HEK293 (cell line): Measurements from ENCODE around the gene C16orf95.

Source experiments
- CTCF ChIA-PET: fragments of 350-600 bp; formaldehyde crosslinking; extraction: SDS; loops from one replicate; lab custom pipeline; 2021; ENCODE audit warnings: antibody characterized with exemption; lab: Yijun Ruan, JAX
- POLR2A ChIA-PET: fragments of 300-600 bp; formaldehyde crosslinking; extraction: SDS; loops from one replicate; lab custom pipeline; 2020; ENCODE audit warnings: antibody characterized with exemption, inconsistent platforms; lab: Yijun Ruan, JAX
- H3K27ac ChIP-seq: fragments of 200-500 bp; sonication (Bioruptor generic); 2 replicates; pipeline ENCODE4 v1.5.1; 2014; ENCODE audit warnings: low read depth, low read length, control low read depth, inconsistent platforms; ENCODE audit errors: extremely low read depth
- H3K36me3 ChIP-seq, 2 experiments: fragments of 200-500 bp in 1 of 2; sonication (Bioruptor generic) in 1 of 2; 1 replicate in 1 of 2; 2 replicates in 1 of 2; pipeline ENCODE4 v1.5.1; 2014 to 2017; ENCODE audit warnings: inconsistent platforms in 2 of 2, low read length in 2 of 2; ENCODE audit not compliant: control insufficient read depth in 2 of 2, insufficient read depth in 1 of 2
- H3K4me1 ChIP-seq: fragments of 200-500 bp; sonication (Bioruptor generic); 2 replicates; pipeline ENCODE4 v1.5.1; 2014; ENCODE audit warnings: mild to moderate bottlenecking, low read length, inconsistent platforms; ENCODE audit not compliant: control insufficient read depth, insufficient read depth
- H3K4me3 ChIP-seq: 2 replicates; pipeline ENCODE4 v1.5.1; 2011; ENCODE audit warnings: low read depth, mild to moderate bottlenecking, control low read depth, low read length, moderate library complexity
- H3K9me3 ChIP-seq: fragments of 200-500 bp; sonication (Bioruptor generic); 2 replicates; pipeline ENCODE4 v1.5.1; 2014; ENCODE audit warnings: low read depth, low read length, inconsistent platforms; ENCODE audit not compliant: control insufficient read depth, insufficient read depth
- FEZF1 ChIP-seq: fragments of 450-650 bp; formaldehyde crosslinking; IDR thresholded peaks from 2 replicates; pipeline ENCODE4 v1.5.1; 2016; ENCODE audit warnings: missing biosample characterization, missing genetic modification characterization
- GLIS2 ChIP-seq: fragments of 450-650 bp; formaldehyde crosslinking; IDR thresholded peaks from 2 replicates; pipeline ENCODE4 v1.5.1; 2016; ENCODE audit warnings: missing biosample characterization, missing genetic modification characterization
- KLF9 ChIP-seq: fragments of 450-650 bp; formaldehyde crosslinking; IDR thresholded peaks from 2 replicates; pipeline ENCODE4 v1.5.1; 2016; ENCODE audit warnings: missing biosample characterization, missing genetic modification characterization, low read depth
- ZFHX2 ChIP-seq: fragments of 450-650 bp; formaldehyde crosslinking; conservative IDR thresholded peaks from 2 replicates; pipeline ENCODE4 v1.5.1; 2016; ENCODE audit warnings: missing biosample characterization, missing genetic modification characterization
- ZFP37 ChIP-seq: fragments of 450-650 bp; formaldehyde crosslinking; IDR thresholded peaks from 2 replicates; pipeline ENCODE4 v1.5.1; 2016; ENCODE audit warnings: missing biosample characterization, missing genetic modification characterization
- ZNF121 ChIP-seq: fragments of 450-650 bp; formaldehyde crosslinking; IDR thresholded peaks from 2 replicates; pipeline ENCODE4 v1.5.1; 2016; ENCODE audit warnings: missing biosample characterization, missing genetic modification characterization
- ZNF211 ChIP-seq: fragments of 450-650 bp; formaldehyde crosslinking; IDR thresholded peaks from 2 replicates; pipeline ENCODE4 v1.5.1; 2016; ENCODE audit warnings: low read depth, missing biosample characterization, missing genetic modification characterization
- ZNF48 ChIP-seq: fragments of 450-650 bp; formaldehyde crosslinking; IDR thresholded peaks from 2 replicates; pipeline ENCODE4 v1.5.1; 2016; ENCODE audit warnings: missing biosample characterization, missing genetic modification characterization
- ZNF596 ChIP-seq: fragments of 450-650 bp; IDR thresholded peaks from 2 replicates; pipeline ENCODE4 v1.5.0; 2018; ENCODE audit warnings: missing biosample characterization, mild to moderate bottlenecking, missing genetic modification characterization, moderate library complexity
- ZSCAN30 ChIP-seq: fragments of 450-650 bp; IDR thresholded peaks from 2 replicates; pipeline ENCODE4 v1.5.1; 2018; ENCODE audit warnings: missing biosample characterization, mild to moderate bottlenecking, missing genetic modification characterization, moderate library complexity
- TF ChIP-seq, protein P1 (sequence below): fragments of 450-650 bp; formaldehyde crosslinking; conservative IDR thresholded peaks from 2 replicates; pipeline ENCODE4 v1.5.1; 2016; ENCODE audit warnings: low read depth, missing biosample characterization, missing genetic modification characterization
- TF ChIP-seq, protein P2 (sequence below): fragments of 450-650 bp; IDR thresholded peaks from 2 replicates; pipeline ENCODE4 v1.5.1; 2018; ENCODE audit warnings: missing biosample characterization, missing genetic modification characterization
- TF ChIP-seq, protein P3 (sequence below): fragments of 450-650 bp; formaldehyde crosslinking; IDR thresholded peaks from 2 replicates; pipeline ENCODE4 v1.5.1; 2017; ENCODE audit warnings: missing biosample characterization, missing genetic modification characterization
- TF ChIP-seq, protein P4 (sequence below): fragments of 450-650 bp; formaldehyde crosslinking; optimal IDR thresholded peaks from 2 replicates; pipeline ENCODE3; 2016; ENCODE audit warnings: missing biosample characterization, mild to moderate bottlenecking, missing genetic modification characterization

Gene C16orf95

DNA sequence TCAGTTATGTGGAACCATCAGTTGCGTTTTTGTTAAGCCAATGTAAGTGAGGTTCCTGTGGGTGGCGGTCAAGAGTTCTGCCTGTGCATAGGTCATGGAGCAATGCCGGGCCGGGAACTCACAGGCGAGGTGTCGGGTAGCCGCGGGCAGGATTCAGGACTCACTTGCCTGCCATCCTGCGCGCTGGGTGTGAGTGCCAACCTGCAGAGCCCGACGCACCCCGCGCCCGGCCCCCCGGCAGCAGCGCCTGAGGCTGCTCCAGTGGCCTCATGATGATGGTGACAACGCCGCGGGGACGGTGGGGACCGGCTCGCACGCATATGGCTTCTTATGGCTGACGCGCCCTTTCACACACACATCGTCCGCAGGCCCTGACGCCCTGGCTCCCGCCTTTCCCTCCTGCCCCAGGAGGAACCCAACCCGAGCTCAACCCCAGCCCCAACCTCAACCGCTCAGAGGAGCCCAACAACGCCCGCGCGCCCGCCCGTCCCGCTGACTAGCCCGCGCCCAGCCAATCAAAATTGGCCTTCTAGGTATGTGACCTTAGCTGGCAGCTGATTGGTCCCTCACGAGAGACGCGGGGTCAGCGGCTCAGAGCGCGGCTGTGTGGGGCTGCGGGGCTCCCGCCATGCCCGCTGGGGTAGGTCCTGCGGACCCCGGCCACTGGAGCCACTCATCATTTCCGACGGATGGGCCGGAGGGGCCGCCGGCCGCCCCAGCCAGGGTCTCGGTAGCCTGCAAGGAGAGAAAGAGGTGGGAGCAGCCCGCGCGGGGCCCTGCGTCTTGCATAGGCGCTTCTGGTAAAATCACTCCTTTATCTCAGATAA is at the start of gene C16orf95 (continued):
- TF ChIP-seq ZSCAN30 (tag by site-specific recombination), result peak; percentile 93

DNA sequence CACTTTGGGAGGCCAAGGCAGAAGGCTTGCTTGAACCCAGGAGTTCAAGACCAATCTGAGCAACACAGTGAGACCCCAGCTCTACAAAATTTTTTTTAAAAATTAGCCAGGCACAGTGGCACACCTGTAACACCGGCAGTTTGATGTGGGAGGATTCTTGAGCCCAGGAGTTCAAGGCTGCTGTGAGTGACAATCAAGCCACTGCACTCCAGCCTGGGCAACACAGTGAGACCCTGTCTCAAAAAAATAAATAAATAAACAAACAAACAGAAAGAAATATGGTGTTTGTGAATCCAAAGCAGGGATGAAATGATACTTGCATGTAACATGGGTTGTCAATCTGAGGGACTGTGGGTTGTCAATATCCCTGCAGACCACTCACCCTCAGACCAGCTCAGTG is 49.7 kb upstream of the C16orf95 start:
- no peak overlapping the region for H3K4me3 ChIP-seq
- TF ChIP-seq FEZF1 (tag by site-specific recombination) (no peak), ZNF48 (no peak), ZNF121 (tag by site-specific recombination) (peak; percentile 81)
- TF ChIP-seq, protein P1, sequence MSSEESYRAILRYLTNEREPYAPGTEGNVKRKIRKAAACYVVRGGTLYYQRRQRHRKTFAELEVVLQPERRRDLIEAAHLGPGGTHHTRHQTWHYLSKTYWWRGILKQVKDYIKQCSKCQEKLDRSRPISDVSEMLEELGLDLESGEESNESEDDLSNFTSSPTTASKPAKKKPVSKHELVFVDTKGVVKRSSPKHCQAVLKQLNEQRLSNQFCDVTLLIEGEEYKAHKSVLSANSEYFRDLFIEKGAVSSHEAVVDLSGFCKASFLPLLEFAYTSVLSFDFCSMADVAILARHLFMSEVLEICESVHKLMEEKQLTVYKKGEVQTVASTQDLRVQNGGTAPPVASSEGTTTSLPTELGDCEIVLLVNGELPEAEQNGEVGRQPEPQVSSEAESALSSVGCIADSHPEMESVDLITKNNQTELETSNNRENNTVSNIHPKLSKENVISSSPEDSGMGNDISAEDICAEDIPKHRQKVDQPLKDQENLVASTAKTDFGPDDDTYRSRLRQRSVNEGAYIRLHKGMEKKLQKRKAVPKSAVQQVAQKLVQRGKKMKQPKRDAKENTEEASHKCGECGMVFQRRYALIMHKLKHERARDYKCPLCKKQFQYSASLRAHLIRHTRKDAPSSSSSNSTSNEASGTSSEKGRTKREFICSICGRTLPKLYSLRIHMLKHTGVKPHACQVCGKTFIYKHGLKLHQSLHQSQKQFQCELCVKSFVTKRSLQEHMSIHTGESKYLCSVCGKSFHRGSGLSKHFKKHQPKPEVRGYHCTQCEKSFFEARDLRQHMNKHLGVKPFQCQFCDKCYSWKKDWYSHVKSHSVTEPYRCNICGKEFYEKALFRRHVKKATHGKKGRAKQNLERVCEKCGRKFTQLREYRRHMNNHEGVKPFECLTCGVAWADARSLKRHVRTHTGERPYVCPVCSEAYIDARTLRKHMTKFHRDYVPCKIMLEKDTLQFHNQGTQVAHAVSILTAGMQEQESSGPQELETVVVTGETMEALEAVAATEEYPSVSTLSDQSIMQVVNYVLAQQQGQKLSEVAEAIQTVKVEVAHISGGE (tag by site-specific recombination), result no peak
- TF ChIP-seq, all 188 proteins: peak for 1
- Histone ChIP-seq H3K36me3 (peaks cover 0 to 5% of the 10 kb centered on the region in 2 experiments; a peak in 1 of 3 replicates), H3K27ac (no peak overlapping the region), H3K4me1 (peaks cover 8% of the 10 kb centered on the region; the same call in 1 of the 2 replicates), H3K9me3 (no peaks in the 10 kb centered on the region)
- CTCF ChIA-PET, result no interaction called here
- POLR2A ChIA-PET, result no interaction called here

DNA sequence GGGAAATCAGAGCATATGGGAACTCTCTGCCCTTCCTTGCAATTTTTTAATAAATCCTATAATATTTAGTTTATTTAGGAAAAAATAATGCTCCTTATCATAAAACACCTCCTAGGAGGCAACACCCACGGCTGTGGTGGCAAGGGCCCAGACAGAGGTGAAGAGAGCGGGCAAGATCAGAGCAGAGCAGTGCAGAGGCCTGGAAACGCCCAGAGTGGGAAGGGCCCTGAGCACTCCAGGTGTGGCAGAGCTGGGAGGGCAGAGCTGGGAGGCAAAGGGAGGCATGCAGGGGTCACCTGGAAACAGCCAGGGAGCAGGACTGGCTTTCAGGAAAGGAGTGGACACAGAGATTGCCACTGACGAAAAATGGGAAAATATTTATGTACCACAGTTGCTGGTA is 49.1 kb upstream of the C16orf95 start:
- H3K27ac ChIP-seq, result no peak overlapping the region
- POLR2A ChIA-PET, result no interaction called here
- CTCF ChIA-PET, result no interaction called here
- H3K4me1 ChIP-seq, result peaks cover 8% of the 10 kb centered on the region; the same call in 1 of the 2 replicates
- peaks cover 0 to 11% of the 10 kb centered on the region in 2 experiments; a peak in 1 of 3 replicates for H3K36me3 ChIP-seq
- TF ChIP-seq, protein P2, sequence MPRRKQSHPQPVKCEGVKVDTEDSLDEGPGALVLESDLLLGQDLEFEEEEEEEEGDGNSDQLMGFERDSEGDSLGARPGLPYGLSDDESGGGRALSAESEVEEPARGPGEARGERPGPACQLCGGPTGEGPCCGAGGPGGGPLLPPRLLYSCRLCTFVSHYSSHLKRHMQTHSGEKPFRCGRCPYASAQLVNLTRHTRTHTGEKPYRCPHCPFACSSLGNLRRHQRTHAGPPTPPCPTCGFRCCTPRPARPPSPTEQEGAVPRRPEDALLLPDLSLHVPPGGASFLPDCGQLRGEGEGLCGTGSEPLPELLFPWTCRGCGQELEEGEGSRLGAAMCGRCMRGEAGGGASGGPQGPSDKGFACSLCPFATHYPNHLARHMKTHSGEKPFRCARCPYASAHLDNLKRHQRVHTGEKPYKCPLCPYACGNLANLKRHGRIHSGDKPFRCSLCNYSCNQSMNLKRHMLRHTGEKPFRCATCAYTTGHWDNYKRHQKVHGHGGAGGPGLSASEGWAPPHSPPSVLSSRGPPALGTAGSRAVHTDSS (tag by site-specific recombination), result no peak
- TF ChIP-seq ZSCAN30 (tag by site-specific recombination), result no peak
- TF ChIP-seq, protein P3, sequence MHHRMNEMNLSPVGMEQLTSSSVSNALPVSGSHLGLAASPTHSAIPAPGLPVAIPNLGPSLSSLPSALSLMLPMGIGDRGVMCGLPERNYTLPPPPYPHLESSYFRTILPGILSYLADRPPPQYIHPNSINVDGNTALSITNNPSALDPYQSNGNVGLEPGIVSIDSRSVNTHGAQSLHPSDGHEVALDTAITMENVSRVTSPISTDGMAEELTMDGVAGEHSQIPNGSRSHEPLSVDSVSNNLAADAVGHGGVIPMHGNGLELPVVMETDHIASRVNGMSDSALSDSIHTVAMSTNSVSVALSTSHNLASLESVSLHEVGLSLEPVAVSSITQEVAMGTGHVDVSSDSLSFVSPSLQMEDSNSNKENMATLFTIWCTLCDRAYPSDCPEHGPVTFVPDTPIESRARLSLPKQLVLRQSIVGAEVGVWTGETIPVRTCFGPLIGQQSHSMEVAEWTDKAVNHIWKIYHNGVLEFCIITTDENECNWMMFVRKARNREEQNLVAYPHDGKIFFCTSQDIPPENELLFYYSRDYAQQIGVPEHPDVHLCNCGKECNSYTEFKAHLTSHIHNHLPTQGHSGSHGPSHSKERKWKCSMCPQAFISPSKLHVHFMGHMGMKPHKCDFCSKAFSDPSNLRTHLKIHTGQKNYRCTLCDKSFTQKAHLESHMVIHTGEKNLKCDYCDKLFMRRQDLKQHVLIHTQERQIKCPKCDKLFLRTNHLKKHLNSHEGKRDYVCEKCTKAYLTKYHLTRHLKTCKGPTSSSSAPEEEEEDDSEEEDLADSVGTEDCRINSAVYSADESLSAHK (tag by site-specific recombination), result peak; percentile 51; the same call in 1 of the 2 replicates
- no peaks in the 10 kb centered on the region for H3K9me3 ChIP-seq
- H3K4me3 ChIP-seq, result no peak overlapping the region

DNA sequence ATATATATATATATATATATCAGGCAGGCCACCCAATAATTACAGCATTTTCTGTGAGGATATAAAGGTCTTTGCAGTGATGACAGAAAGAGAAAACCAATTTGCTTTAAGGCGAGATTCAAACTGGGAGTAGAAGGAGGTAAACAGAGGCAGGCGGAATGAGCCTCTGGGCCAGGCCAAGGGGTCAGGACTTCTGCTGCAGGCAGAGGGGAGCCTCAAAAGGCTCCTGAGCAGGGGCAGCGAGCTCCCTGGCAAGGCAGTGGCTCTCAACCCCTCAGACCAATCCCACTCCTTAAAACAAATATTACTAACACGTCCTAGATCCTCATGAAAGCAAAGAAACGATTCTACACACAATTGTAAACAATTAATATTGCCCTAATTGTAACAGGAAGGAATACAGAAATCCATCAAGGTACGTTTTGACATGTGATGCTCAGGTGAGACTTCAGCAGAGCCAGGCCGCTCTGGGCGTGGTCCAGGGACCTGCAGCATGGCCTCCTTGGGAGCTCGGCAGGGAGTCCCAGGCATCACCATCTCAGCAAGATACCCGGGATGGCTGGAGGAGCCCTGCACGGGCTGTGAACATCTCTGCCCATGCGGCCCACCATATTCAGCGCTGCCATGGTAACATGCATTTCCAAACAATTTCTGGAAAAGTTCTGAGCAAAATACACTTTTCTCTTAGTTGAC is 48.0 kb upstream of the C16orf95 start:
- Histone ChIP-seq H3K27ac (no peak overlapping the region), H3K4me1 (peaks cover 8% of the 10 kb centered on the region; the same call in 1 of the 2 replicates), H3K4me3 (no peak overlapping the region), H3K36me3 (peaks cover 0 to 22% of the 10 kb centered on the region in 2 experiments; a peak in 1 of 3 replicates), H3K9me3 (no peaks in the 10 kb centered on the region)
- ChIA-PET POLR2A (no interaction called here), CTCF (interaction anchor here (0.6 kb wide), 1 partner anchor 42 kb away, joined by 4 read pairs; no protein-coding TSS in a partner anchor)
- TF ChIP-seq FEZF1 (tag by site-specific recombination) (no peak), ZFP37 (tag by site-specific recombination) (no peak), ZNF211 (no peak), GLIS2 (no peak), ZFHX2 (tag by site-specific recombination) (no peak), ZNF596 (tag by site-specific recombination) (no peak), KLF9 (tag by site-specific recombination) (no peak)
- TF ChIP-seq, protein P3 (tag by site-specific recombination), result no peak
- TF ChIP-seq, protein P4, sequence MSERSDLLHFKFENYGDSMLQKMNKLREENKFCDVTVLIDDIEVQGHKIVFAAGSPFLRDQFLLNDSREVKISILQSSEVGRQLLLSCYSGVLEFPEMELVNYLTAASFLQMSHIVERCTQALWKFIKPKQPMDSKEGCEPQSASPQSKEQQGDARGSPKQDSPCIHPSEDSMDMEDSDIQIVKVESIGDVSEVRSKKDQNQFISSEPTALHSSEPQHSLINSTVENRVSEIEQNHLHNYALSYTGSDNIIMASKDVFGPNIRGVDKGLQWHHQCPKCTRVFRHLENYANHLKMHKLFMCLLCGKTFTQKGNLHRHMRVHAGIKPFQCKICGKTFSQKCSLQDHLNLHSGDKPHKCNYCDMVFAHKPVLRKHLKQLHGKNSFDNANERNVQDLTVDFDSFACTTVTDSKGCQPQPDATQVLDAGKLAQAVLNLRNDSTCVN (tag by site-specific recombination), result no peak
